ENCODE data around the gene CHMP1B.

GRCh38 chr18:11810379-11810778 is 40.8 kb upstream of the CHMP1B start:
- no peak for TF ChIP-seq CTCF (IDR thresholded peaks at IDR 0.05)
- TF ChIP-seq EP300 (IDR thresholded peaks at IDR 0.05; ENCODE audit: low read depth), result no peak
